Neural crest cell (in vitro differentiated cells): ENCODE data around the gene PSMB2. TPM values are rescaled to one million over a fixed set of nuclear protein-coding genes. Genes with fewer than 3 reads are reported as not detected.

ENCODE experiments used
- DNase-seq: peaks from one replicate; pipeline ENCODE4 v3.0.0; 2021; ENCODE audit warnings: low read depth, mixed read lengths, low spot score
- H3K27ac Mint-ChIP-seq: one replicate; pipeline ENCODE4 v1.8.0; 2021; ENCODE audit warnings: mild to moderate bottlenecking, mixed read lengths; ENCODE audit not compliant: unreplicated experiment
- H3K27me3 Mint-ChIP-seq: 2 replicates; pipeline ENCODE4 v1.8.0; 2021; ENCODE audit warnings: low read depth, mild to moderate bottlenecking, mixed read lengths
- H3K36me3 Mint-ChIP-seq: 2 replicates; pipeline ENCODE4 v1.8.0; 2021; ENCODE audit warnings: low read depth, mild to moderate bottlenecking, mixed read lengths
- H3K4me1 Mint-ChIP-seq: 2 replicates; pipeline ENCODE4 v1.8.0; 2021; ENCODE audit warnings: mixed read lengths
- H3K4me3 Mint-ChIP-seq: one replicate; pipeline ENCODE4 v1.8.0; 2021; ENCODE audit warnings: mild to moderate bottlenecking, mixed read lengths
- H3K9me3 Mint-ChIP-seq: 2 replicates; pipeline ENCODE4 v1.8.0; 2021; ENCODE audit warnings: mixed read lengths
- total RNA-seq: library from RNA; stranded (reverse); gene quantifications from 2 replicates; pipeline ENCODE4 v1.2.1, GENCODE V29; 2021
- TF ChIP-seq, protein P1 (sequence below): fragments of 200-600 bp; sonication (generic); conservative IDR thresholded peaks from 2 replicates; pipeline ENCODE4 v1.5.0; 2021; ENCODE audit warnings: antibody characterized with exemption, mild to moderate bottlenecking

Gene PSMB2
- total RNA-seq, 1 donor from 2014 or later = 104 TPM

DNA sequence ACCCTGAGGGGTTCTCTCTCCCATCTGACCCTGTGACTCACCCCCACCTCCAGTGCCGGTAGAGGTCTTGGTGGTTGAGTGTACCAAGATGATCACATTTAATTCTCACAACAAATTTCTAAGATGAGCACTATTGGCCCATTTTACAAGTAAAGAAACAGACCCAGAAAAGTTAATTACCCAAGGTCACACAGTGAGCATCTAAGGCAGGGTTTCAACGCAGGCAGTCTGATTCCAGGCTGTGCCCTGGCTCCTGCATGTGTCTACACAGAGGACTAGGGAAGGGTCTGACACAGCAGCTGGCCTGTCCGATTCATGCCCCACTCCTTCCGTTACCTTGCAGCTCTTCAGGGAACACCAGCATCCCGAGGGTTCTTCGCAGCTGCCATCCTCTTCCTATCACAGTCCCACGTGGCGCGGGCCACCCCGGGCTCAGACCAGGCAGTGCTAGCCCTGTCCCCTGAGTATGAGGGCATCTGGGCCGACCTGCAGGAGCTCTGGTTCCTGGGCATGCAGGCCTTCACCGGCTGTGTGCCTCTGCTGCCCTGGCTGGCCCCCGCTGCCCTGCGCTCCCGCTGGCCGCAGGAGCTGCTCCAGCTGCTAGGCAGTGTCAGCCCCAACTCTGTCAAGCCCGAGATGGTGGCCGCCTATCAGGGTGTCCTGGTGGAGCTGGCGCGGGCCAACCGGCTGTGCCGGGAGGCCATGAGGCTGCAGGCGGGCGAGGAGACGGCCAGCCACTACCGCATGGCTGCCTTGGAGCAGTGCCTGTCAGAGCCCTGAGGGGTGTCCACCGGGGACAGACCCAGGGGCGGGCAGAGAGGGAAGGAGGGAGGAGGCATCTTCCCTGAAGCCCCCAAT lies 76.2 kb downstream of the PSMB2 start:
- H3K4me1 Mint-ChIP-seq = peaks cover 9% of the 10 kb centered on the region
- TF ChIP-seq, protein P1, sequence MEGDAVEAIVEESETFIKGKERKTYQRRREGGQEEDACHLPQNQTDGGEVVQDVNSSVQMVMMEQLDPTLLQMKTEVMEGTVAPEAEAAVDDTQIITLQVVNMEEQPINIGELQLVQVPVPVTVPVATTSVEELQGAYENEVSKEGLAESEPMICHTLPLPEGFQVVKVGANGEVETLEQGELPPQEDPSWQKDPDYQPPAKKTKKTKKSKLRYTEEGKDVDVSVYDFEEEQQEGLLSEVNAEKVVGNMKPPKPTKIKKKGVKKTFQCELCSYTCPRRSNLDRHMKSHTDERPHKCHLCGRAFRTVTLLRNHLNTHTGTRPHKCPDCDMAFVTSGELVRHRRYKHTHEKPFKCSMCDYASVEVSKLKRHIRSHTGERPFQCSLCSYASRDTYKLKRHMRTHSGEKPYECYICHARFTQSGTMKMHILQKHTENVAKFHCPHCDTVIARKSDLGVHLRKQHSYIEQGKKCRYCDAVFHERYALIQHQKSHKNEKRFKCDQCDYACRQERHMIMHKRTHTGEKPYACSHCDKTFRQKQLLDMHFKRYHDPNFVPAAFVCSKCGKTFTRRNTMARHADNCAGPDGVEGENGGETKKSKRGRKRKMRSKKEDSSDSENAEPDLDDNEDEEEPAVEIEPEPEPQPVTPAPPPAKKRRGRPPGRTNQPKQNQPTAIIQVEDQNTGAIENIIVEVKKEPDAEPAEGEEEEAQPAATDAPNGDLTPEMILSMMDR = peak; percentile 1
- no peak overlapping the region for H3K27ac Mint-ChIP-seq
- H3K36me3 Mint-ChIP-seq = no peaks in the 10 kb centered on the region
- DNase-seq = no peak
- H3K4me3 Mint-ChIP-seq = peak overlapping the region; percentile 52
- peaks cover 18% of the 10 kb centered on the region for H3K27me3 Mint-ChIP-seq
- H3K9me3 Mint-ChIP-seq = no peaks in the 10 kb centered on the region

DNA sequence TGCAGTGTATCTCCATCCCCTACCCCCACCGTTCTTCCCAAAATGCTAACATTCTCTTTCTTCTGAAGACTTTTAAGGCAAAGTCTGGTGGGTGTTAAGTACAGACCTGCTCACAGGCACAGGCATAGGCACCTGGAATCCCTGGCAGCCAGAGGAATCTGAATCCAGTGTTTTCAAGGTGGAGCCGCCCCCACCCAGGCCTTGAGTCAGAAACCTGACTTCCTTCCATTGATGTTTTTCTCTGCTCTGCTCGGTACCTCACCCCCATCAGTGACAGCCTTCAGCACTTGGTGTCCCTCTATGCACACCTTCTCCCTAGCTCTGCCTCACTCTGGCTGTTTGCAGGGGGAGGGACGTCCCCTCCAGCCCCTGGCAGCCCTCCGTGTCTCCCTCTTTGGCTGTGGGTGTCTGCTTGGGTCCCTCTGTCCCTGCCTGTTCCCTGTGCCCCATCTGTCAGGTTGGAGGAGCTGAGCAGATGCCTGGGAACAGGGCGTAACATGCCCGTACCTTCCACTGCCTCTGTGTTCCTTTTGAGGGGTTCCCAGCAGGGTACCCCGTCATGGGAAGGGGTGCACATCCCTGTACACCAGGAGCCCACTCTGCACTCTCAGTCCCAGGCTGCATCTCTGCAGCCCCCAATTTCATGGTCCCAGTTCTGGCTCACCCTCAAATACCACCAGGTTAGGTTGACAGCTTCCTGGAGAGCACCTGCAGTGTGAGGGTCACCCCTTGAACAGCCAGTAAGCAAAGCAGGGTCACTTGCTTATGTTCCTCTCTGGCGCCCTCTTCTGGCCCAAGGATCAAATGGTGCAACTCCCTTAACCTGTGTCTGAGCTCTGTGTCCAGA lies 77.1 kb downstream of the PSMB2 start:
- Mint-ChIP-seq H3K27me3 (peaks cover 10% of the 10 kb centered on the region), H3K4me3 (peak overlapping the region; percentile 52), H3K9me3 (no peaks in the 10 kb centered on the region), H3K36me3 (no peaks in the 10 kb centered on the region), H3K4me1 (peaks cover 12% of the 10 kb centered on the region), H3K27ac (peak overlapping the region; percentile 47)
- TF ChIP-seq, protein P1 = peak; percentile 79
- peak; percentile 79 for DNase-seq

DNA sequence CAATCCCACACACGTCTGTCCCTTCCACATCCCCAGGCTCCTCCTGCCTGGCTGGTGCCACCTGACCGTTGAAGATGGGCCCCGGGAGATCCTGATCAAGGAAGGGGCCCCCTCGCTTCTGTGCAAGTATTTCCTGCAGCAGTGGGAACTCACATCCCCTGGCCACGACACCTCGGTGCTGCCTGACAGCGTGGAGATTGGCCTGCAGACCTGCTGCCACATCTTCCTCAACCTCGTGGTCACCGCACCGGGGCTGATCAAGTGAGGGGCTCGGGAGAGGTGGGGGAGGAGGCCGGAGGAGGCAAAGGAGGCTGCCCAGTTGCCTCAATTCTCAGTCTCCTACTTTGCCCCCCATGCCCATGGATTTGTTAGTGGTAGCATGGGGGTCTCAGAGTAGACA lies 78.2 kb downstream of the PSMB2 start:
- H3K4me3 Mint-ChIP-seq = peak overlapping the region; percentile 19
- no peaks in the 10 kb centered on the region for H3K9me3 Mint-ChIP-seq
- peaks cover 21% of the 10 kb centered on the region for H3K4me1 Mint-ChIP-seq
- H3K27ac Mint-ChIP-seq = no peak overlapping the region
- no peaks in the 10 kb centered on the region for H3K36me3 Mint-ChIP-seq
- TF ChIP-seq, protein P1 = no peak
- peaks cover under 1% of the 10 kb centered on the region for H3K27me3 Mint-ChIP-seq
- DNase-seq = no peak

DNA sequence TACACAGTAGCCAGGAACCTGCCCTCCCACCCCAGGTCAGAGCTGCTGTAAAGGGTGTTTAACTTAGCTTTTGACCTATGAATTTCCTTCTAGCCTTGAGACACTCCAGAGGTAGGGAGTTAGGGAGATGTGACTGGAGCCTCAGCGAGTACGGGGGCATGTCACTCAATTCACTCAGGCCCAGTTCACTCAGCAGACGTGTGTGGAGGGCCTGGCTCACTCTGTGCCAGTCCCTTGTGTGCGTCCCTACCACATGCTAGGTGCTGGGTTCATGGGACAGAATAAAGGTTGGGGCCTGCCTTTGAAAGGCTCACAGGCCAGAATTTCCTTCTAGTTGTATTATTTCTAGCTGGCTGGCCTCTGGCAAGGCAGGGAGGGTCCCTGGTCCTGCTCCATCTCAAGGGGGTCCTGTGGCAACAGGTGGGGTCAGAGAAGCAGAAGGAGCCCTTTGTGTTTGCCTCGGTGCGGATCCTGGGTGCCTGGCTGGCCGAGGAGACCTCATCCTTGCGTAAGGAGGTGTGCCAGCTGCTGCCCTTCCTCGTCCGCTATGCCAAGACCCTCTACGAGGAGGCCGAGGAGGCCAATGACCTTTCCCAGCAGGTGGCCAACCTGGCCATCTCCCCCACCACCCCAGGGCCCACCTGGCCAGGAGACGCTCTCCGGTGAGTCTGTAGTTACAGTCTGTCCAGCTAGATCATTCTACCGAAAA lies 79.2 kb downstream of the PSMB2 start:
- TF ChIP-seq, protein P1 = no peak
- no peaks in the 10 kb centered on the region for H3K36me3 Mint-ChIP-seq
- peak overlapping the region; percentile 53 for H3K4me3 Mint-ChIP-seq
- DNase-seq = no peak
- H3K4me1 Mint-ChIP-seq = peaks cover 23% of the 10 kb centered on the region
- H3K27ac Mint-ChIP-seq = no peak overlapping the region
- no peaks in the 10 kb centered on the region for H3K27me3 Mint-ChIP-seq
- H3K9me3 Mint-ChIP-seq = no peaks in the 10 kb centered on the region

DNA sequence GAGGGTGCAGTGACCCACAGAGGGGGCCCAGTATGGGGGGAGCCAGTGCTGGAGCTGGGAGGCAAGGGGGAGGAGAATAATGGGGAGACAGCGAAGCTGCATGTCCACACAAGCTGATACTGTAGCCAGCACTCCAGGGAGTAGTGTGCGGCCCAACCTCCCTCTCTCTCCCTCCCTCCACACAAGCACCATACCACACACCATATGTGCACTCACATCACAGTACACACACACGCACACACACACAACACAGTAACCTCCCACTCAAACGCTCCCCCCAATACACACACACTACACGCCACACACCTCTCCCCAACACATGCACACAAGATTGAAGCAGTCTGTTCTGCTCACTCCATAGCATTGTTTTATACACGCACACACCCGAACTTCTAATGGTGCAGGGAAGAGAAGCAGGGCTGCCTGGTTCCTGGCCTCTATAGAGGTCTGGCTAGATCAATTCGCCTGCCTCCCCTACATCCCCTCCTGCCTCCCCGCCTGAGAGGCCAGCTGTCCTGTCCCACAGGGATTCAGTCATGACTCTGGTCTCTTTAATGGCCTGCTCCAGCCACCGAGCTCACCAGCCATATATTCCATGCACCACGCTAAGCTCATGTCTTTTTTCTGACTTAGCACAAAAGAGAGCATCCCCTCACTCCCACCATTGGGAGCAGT lies 79.9 kb downstream of the PSMB2 start:
- Mint-ChIP-seq H3K4me1 (peaks cover 27% of the 10 kb centered on the region), H3K4me3 (peak overlapping the region; percentile 53), H3K36me3 (no peaks in the 10 kb centered on the region), H3K9me3 (no peaks in the 10 kb centered on the region), H3K27ac (no peak overlapping the region), H3K27me3 (no peaks in the 10 kb centered on the region)
- DNase-seq = no peak
- TF ChIP-seq, protein P1 = no peak
